ENCODE measurements around the gene PKD1.

Gene PKD1
- 129 to 214 (median 181) reads per million in 3 experiments for total RNA-seq

- DNase-seq = peak; percentile 99
These were observed at the start of gene PKD1 for GRCh38 chr16:2135770-2136490. Gene PKD1, minus strand, starts transcription at chr16:2135898. Its CDS starts 209 bp downstream, at chr16:2135689.

GRCh38 chr16:2184962-2185361 is 49.3 kb upstream of the PKD1 start:
- no peak for DNase-seq

- no peak for DNase-seq
These were observed 48.6 kb upstream of the PKD1 start for GRCh38 chr16:2184346-2184745.

- DNase-seq = no peak
These were observed 48.0 kb upstream of the PKD1 start for GRCh38 chr16:2183671-2184070.

GRCh38 chr16:2181952-2182351 is 46.3 kb upstream of the PKD1 start:
- no peak for DNase-seq

- DNase-seq = no peak
These were observed 45.5 kb upstream of the PKD1 start for GRCh38 chr16:2180962-2181923.

- no peak for DNase-seq
These were observed 44.8 kb upstream of the PKD1 start for GRCh38 chr16:2180461-2180860.

GRCh38 chr16:2179576-2179975 is 43.9 kb upstream of the PKD1 start:
- DNase-seq = no peak

- DNase-seq = no peak
These were observed 43.4 kb upstream of the PKD1 start for GRCh38 chr16:2179107-2179501.

- peak; percentile 24 for DNase-seq
These were observed 42.8 kb upstream of the PKD1 start for GRCh38 chr16:2178321-2179106.

GRCh38 chr16:2177561-2177960 is 41.9 kb upstream of the PKD1 start:
- DNase-seq = no peak

- no peak for DNase-seq
These were observed 41.4 kb upstream of the PKD1 start for GRCh38 chr16:2177101-2177500.

GRCh38 chr16:2176047-2176446 is 40.3 kb upstream of the PKD1 start:
- no peak for DNase-seq

GRCh38 chr16:2175454-2175853 is 39.8 kb upstream of the PKD1 start:
- DNase-seq = no peak

GRCh38 chr16:2174396-2175131 is 38.9 kb upstream of the PKD1 start:
- DNase-seq = no peak

- DNase-seq = no peak
These were observed 38.2 kb upstream of the PKD1 start for GRCh38 chr16:2173916-2174315.

- no peak for DNase-seq
These were observed 37.7 kb upstream of the PKD1 start for GRCh38 chr16:2173366-2173765.

- no peak for DNase-seq
These were observed 37.1 kb upstream of the PKD1 start for GRCh38 chr16:2172688-2173335.

GRCh38 chr16:2171601-2172178 is 36.0 kb upstream of the PKD1 start:
- DNase-seq = no peak

GRCh38 chr16:2170587-2171435 is 35.1 kb upstream of the PKD1 start:
- no peak for DNase-seq

Measured in central memory CD4-positive, alpha-beta T cell (primary cell).